ENCODE measurements around the gene CATSPER1.

The CATSPER1 gene

DNA sequence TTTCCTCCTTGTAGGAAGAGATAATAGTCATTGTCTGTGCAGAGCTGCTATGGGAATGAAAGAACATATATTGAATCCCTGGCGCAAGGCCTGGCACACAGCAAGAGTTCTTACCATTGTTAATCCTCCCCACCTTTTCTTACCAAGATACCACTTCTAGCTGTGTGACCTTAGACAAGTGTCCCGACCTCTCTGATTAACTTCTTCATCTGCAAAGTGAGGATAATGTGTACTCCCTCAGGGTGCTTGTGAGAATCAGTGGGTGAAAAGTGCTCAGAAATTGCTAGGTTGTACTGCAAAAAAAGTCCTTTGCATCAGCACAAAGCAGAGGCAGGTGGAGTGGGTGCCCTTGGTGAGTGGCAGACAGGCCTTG is 18.2 kb downstream of the CATSPER1 start:
- TF ChIP-seq, protein P1, sequence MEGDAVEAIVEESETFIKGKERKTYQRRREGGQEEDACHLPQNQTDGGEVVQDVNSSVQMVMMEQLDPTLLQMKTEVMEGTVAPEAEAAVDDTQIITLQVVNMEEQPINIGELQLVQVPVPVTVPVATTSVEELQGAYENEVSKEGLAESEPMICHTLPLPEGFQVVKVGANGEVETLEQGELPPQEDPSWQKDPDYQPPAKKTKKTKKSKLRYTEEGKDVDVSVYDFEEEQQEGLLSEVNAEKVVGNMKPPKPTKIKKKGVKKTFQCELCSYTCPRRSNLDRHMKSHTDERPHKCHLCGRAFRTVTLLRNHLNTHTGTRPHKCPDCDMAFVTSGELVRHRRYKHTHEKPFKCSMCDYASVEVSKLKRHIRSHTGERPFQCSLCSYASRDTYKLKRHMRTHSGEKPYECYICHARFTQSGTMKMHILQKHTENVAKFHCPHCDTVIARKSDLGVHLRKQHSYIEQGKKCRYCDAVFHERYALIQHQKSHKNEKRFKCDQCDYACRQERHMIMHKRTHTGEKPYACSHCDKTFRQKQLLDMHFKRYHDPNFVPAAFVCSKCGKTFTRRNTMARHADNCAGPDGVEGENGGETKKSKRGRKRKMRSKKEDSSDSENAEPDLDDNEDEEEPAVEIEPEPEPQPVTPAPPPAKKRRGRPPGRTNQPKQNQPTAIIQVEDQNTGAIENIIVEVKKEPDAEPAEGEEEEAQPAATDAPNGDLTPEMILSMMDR (conservative IDR thresholded peaks at IDR 0.05; ENCODE audit: low read depth, low read length) = no peak

DNA sequence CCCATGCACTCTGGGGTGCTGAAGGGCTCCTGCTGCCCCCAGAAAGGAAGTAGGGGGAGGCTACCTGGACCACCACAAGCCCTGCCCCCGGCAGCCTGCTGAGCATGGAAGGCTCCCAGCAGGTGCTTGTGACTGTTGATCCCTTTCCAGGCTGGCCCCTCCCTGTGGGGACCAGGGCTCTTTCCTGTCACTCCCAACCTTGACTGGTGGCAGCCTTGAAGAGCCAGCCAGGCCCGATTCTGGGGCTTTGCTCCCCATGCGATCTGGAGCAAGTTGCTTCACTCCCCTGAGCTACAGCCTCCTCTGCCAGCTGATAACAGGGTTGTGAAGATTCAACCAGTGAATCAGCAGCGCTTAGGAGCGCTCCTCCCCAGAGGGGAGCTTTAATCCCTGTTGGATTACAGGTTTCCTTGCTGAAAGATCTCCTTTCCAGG is 19.1 kb downstream of the CATSPER1 start:
- H3K4me3 ChIP-seq (ENCODE audit: low read depth, low read length) = no peak overlapping the region
- TF ChIP-seq, protein P1 (conservative IDR thresholded peaks at IDR 0.05; ENCODE audit: low read depth, low read length) = no peak
- no peak for DNase-seq (ENCODE audit: low read depth)

More for the DNA sequence above, 18.2 kb downstream of the CATSPER1 start:
- no peak overlapping the region for H3K4me3 ChIP-seq (ENCODE audit: low read depth, low read length)
- no peak for DNase-seq (ENCODE audit: low read depth)

DNA sequence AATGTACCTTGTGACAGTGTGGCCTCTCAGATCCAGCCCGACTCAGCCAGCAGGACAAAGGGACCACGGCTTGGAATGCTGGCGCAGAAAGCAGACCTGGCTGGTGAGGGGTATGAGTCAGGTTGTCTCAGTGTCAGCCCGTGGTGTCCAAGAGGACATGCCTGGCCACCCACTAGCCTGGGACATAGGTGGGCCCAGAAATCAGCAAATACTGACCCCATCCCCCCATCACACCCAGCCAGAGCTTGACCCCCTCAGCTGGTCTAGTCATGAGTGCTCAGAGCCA is 19.4 kb downstream of the CATSPER1 start:
- DNase-seq (ENCODE audit: low read depth) = no peak
- H3K4me3 ChIP-seq (ENCODE audit: low read depth, low read length) = no peak overlapping the region
- TF ChIP-seq, protein P1 (conservative IDR thresholded peaks at IDR 0.05; ENCODE audit: low read depth, low read length) = no peak

DNA sequence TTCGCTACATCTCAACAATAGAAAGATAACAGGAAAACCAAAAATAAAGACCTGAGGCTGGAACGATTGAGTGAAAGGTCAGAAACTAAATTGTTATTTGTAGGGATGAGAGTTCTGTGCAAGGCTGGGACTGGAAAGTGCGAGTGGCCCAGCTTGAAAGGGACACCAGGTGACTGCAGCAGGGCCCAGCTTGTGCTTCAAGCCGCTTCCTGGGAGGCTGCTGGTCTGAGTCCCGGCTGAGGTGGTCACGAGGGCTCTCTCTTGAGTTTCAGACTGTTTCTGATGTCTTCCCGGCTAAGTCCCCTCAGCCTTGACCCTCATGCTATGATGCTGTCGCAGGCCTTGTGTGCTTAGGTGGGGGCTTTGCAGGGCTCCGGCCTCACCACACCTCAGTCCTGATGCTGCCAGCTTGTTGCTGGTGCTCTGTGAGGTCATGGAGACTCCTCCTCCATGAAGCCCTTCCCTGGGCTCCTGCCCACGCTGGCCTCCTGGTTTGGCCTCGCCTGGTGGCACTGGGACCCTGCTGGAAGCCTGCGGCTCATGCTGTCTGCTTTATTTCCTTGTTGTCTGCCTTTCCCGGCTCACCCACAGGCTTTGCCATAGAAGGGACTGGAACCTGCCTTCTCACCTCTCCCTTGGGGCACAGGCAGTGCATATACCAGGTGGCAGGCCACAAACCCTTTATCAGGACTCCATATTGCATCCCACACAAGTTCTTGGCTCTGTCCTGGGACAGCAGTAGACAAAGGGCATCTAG is 20.0 kb downstream of the CATSPER1 start:
- no peak overlapping the region for H3K4me3 ChIP-seq (ENCODE audit: low read depth, low read length)
- TF ChIP-seq, protein P1 (conservative IDR thresholded peaks at IDR 0.05; ENCODE audit: low read depth, low read length) = no peak
- DNase-seq (ENCODE audit: low read depth) = no peak

DNA sequence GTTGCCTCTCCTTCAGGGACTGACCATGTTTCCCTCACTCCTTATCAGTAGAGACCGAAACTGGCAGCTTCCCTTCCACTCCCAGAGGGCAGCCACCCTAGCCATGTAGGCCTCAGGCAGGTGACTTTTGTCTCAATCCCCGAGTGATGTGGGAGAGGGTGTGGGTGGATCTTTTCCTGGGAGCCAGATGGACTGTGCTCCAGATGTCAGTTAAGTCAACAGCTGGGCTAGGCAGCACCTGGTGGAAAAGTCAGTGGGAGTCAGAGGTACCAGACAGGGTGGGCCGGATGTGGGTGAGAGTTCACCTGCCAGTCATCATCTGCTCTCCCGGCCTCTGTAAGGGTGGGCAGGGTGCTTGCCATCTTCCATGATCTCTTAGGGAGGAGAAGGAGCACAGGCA is 22.1 kb downstream of the CATSPER1 start:
- no peak overlapping the region for H3K4me3 ChIP-seq (ENCODE audit: low read depth, low read length)
- no peak for DNase-seq (ENCODE audit: low read depth)
- TF ChIP-seq, protein P1 (conservative IDR thresholded peaks at IDR 0.05; ENCODE audit: low read depth, low read length) = no peak

DNA sequence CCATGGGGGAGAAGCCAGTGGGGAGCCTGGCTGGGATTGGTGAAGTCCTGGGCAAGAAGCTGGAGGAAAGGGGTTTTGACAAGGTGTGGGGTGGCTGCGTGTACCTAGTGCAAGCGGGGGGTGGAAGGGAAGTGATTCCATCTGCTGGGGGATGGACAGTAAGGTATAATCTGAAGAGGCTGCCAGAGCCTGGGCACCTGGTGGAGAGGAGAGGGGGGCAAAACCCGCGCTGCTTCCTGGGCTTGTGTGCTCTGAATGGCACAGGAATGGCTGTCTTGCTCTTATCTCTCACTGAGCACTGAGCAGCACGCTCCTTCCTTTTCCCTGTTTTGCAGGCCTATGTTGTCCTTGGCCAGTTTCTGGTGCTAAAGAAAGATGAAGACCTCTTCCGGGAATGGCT is 23.0 kb downstream of the CATSPER1 start:
- peak overlapping the region; percentile 97 for H3K4me3 ChIP-seq (ENCODE audit: low read depth, low read length)
- no peak for DNase-seq (ENCODE audit: low read depth)
- TF ChIP-seq, protein P1 (conservative IDR thresholded peaks at IDR 0.05; ENCODE audit: low read depth, low read length) = no peak

DNA sequence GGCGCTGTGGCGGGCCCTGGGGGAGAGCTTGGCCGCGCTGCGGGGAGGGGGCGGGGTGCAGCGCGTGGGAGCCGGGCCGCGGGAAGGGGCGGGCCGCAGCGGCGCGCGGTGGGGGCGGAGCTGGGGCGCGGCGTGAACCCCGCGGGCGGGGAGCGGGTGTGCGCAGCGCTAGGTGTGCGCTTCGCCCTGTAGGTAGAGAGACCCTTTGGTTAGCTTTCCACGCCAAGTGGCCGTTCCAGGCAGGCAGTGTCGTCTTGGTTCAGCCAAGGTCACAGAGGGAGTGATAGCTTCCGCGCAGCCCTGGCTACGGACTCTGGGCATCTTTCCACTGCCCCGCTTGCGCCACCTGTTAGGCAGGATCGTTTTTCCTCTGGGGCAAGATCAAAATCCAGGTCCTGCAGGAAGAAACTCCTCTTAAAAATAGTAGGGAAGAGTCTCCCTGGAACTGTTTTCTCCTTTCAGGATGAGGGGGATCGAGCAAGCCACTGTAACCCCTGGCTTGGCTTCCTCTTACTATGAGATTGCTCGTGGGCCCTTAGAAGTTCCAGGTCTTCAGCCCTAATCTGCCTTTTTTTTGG is 23.5 kb downstream of the CATSPER1 start:
- peak overlapping the region; percentile 97 for H3K4me3 ChIP-seq (ENCODE audit: low read depth, low read length)
- DNase-seq (ENCODE audit: low read depth) = peak; percentile 44
- TF ChIP-seq, protein P1 (conservative IDR thresholded peaks at IDR 0.05; ENCODE audit: low read depth, low read length) = peak; percentile 31

All from choroid plexus epithelial cell (primary cell).